ENCODE measurements around the gene NELL1. TPM values are rescaled to one million over a fixed set of nuclear protein-coding genes. Genes with fewer than 3 reads are reported as not detected.

Gene NELL1
- polyA plus RNA-seq, 12 donors, result 2.5 to 9.1 (median 5.6) TPM; not detected in 1

GRCh38 chr11:21321530-21321929 lies 652.1 kb downstream of the NELL1 start:
- DNase-seq, result no peak

GRCh38 chr11:21323617-21324016 lies 654.2 kb downstream of the NELL1 start:
- no peak for DNase-seq

GRCh38 chr11:21343204-21343603 lies 673.8 kb downstream of the NELL1 start:
- no peak for DNase-seq

- DNase-seq, result no peak
Measured at GRCh38 chr11:21346361-21346760, 677.0 kb downstream of the NELL1 start.

- DNase-seq, result no peak
Measured at GRCh38 chr11:21350613-21351012, 681.2 kb downstream of the NELL1 start.

- no peak for DNase-seq
Measured at GRCh38 chr11:21353425-21353824, 684.0 kb downstream of the NELL1 start.

GRCh38 chr11:21364866-21365624 lies 695.7 kb downstream of the NELL1 start:
- no peak for DNase-seq

- no peak for DNase-seq
Measured at GRCh38 chr11:21369947-21370346, 700.6 kb downstream of the NELL1 start.

- no peak for DNase-seq
Measured at GRCh38 chr11:21371044-21371443, 701.7 kb downstream of the NELL1 start.

GRCh38 chr11:21372672-21373071 lies 703.3 kb downstream of the NELL1 start:
- DNase-seq, result no peak

- no peak for DNase-seq
Measured at GRCh38 chr11:21374376-21374775, 705.0 kb downstream of the NELL1 start.

GRCh38 chr11:21385669-21386440 lies 716.5 kb downstream of the NELL1 start:
- DNase-seq, result no peak

GRCh38 chr11:21390430-21390829 lies 721.0 kb downstream of the NELL1 start:
- no peak for DNase-seq

- DNase-seq, result no peak
Measured at GRCh38 chr11:21396342-21397008, 727.1 kb downstream of the NELL1 start.

- DNase-seq, result no peak
Measured at GRCh38 chr11:21398195-21398594, 728.8 kb downstream of the NELL1 start.

GRCh38 chr11:21401496-21401895 lies 732.1 kb downstream of the NELL1 start:
- no peak for DNase-seq

- DNase-seq, result no peak
Measured at GRCh38 chr11:21402274-21402673, 732.9 kb downstream of the NELL1 start.

GRCh38 chr11:21403069-21403468 lies 733.7 kb downstream of the NELL1 start:
- no peak for DNase-seq

- no peak for DNase-seq
Measured at GRCh38 chr11:21405422-21405821, 736.0 kb downstream of the NELL1 start.

GRCh38 chr11:21410513-21410912 lies 741.1 kb downstream of the NELL1 start:
- DNase-seq, result no peak

- no peak for DNase-seq
Measured at GRCh38 chr11:21411104-21411503, 741.7 kb downstream of the NELL1 start.

GRCh38 chr11:21411597-21411996 lies 742.2 kb downstream of the NELL1 start:
- DNase-seq, result no peak

Measured in muscle of arm (tissue), 12 donors.